ENCODE measurements around the gene LNX2.

The LNX2 gene

DNA sequence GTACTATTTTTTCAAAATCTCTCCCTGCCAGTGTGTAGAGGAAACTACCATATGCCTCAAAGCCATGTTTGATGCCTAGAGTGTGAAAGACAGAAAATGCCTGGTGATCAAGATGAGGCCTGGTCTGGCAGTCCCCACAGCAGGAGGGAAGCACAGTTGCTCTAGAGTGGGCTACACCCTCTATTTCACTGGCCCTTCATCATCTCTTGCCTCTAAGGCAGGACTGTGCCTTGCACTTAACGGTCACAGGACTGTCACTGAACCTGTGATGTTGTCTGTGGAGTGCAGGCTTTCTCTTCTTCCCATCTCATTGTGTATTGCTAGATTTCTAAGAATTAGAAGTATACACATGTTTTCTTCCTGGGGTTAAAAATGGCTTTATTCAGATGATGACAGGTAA is 17.7 kb upstream of the LNX2 start:
- Histone ChIP-seq H3K4me2 (ENCODE audit: low read length) (no peak overlapping the region), H3K4me1 (ENCODE audit: low read length) (peaks cover 23% of the 10 kb centered on the region), H2AFZ (ENCODE audit: low read depth, low read length) (no peak overlapping the region), H3K4me3 (ENCODE audit: low read length) (no peak overlapping the region), H3K79me2 (ENCODE audit: low read length) (peaks cover 93% of the 10 kb centered on the region), H3K36me3 (replicated peaks; ENCODE audit: low read depth, low read length) (peaks cover 16% of the 10 kb centered on the region), H3K27ac (ENCODE audit: low read length) (no peak overlapping the region), H3K27me3 (ENCODE audit: low read depth, low read length) (no peaks in the 10 kb centered on the region), H3K9ac (ENCODE audit: low read length) (no peak overlapping the region), H3K9me3 (ENCODE audit: insufficient read depth, low read length) (no peaks in the 10 kb centered on the region), H4K20me1 (ENCODE audit: insufficient read depth, low read length) (peaks cover 65% of the 10 kb centered on the region)
- TF ChIP-seq EZH2phosphoT487 (IDR thresholded peaks at IDR 0.05; ENCODE audit: low read depth) = no peak
- TF ChIP-seq, protein P1, sequence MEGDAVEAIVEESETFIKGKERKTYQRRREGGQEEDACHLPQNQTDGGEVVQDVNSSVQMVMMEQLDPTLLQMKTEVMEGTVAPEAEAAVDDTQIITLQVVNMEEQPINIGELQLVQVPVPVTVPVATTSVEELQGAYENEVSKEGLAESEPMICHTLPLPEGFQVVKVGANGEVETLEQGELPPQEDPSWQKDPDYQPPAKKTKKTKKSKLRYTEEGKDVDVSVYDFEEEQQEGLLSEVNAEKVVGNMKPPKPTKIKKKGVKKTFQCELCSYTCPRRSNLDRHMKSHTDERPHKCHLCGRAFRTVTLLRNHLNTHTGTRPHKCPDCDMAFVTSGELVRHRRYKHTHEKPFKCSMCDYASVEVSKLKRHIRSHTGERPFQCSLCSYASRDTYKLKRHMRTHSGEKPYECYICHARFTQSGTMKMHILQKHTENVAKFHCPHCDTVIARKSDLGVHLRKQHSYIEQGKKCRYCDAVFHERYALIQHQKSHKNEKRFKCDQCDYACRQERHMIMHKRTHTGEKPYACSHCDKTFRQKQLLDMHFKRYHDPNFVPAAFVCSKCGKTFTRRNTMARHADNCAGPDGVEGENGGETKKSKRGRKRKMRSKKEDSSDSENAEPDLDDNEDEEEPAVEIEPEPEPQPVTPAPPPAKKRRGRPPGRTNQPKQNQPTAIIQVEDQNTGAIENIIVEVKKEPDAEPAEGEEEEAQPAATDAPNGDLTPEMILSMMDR (IDR thresholded peaks at IDR 0.05; ENCODE audit: low read depth, low read length) = no peak

DNA sequence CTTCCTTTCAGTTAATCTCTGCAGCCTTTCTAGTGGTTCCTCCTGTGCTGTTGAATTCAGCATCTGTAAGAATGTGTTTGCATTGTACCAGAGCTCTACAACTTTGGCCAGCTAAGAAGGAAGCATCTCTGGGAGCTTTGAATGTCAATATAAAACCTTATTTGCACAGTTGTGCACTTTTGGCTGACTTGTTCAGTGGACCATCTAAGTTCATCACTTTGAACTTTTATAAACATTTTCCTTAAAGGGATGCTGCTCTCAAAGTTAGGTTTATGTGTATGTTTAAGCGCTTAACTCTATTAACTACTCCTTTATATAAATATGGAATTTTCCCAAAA is 16.9 kb upstream of the LNX2 start:
- Histone ChIP-seq H3K4me3 (ENCODE audit: low read length) (no peak overlapping the region), H3K4me1 (ENCODE audit: low read length) (peaks cover 26% of the 10 kb centered on the region), H3K9me3 (ENCODE audit: insufficient read depth, low read length) (no peaks in the 10 kb centered on the region), H3K27me3 (ENCODE audit: low read depth, low read length) (no peaks in the 10 kb centered on the region), H3K79me2 (ENCODE audit: low read length) (peaks cover 91% of the 10 kb centered on the region), H3K27ac (ENCODE audit: low read length) (no peak overlapping the region), H4K20me1 (ENCODE audit: insufficient read depth, low read length) (peaks cover 64% of the 10 kb centered on the region), H2AFZ (ENCODE audit: low read depth, low read length) (no peak overlapping the region), H3K4me2 (ENCODE audit: low read length) (no peak overlapping the region), H3K9ac (ENCODE audit: low read length) (no peak overlapping the region), H3K36me3 (replicated peaks; ENCODE audit: low read depth, low read length) (peaks cover 21% of the 10 kb centered on the region)
- no peak for TF ChIP-seq EZH2phosphoT487 (IDR thresholded peaks at IDR 0.05; ENCODE audit: low read depth)
- TF ChIP-seq, protein P1 (IDR thresholded peaks at IDR 0.05; ENCODE audit: low read depth, low read length) = no peak

DNA sequence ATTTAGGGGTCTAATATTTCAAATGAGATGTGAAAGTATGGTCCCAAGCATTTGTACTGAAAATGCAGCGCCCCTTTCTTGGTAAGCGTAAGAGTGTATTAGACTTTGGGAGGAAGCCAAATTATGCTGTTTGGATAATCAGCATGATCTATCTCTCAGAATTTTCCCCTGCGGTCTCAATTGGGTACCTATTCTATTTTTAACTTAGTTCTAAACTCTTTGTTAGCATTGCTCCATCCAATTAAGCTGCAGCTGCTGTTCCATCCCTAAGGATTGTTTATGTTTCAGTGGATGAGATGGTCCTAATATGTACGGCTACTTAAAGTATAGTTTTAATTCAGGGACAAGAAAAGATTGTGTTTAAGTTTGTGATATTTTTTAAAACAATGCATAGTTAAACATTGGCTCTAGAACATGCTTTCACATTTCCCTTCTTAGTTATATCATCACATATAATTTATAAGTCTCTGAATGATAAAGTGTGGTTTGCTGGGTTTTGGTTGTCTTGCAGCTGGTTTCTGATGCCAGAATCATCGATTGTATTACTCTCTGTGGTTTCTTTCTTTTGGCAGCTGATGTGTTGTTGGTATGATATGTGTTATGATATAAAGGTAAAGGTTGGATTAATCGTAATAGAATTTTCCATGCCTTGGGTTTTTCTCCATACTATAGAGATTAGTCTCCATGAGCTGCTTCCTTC is 16.4 kb upstream of the LNX2 start:
- Histone ChIP-seq H3K9me3 (ENCODE audit: insufficient read depth, low read length) (no peaks in the 10 kb centered on the region), H3K36me3 (replicated peaks; ENCODE audit: low read depth, low read length) (peaks cover 27% of the 10 kb centered on the region), H3K27me3 (ENCODE audit: low read depth, low read length) (no peaks in the 10 kb centered on the region), H3K4me2 (ENCODE audit: low read length) (no peak overlapping the region), H4K20me1 (ENCODE audit: insufficient read depth, low read length) (peaks cover 66% of the 10 kb centered on the region), H2AFZ (ENCODE audit: low read depth, low read length) (no peak overlapping the region), H3K27ac (ENCODE audit: low read length) (no peak overlapping the region), H3K79me2 (ENCODE audit: low read length) (peaks cover 91% of the 10 kb centered on the region), H3K4me1 (ENCODE audit: low read length) (peaks cover 26% of the 10 kb centered on the region), H3K9ac (ENCODE audit: low read length) (no peak overlapping the region), H3K4me3 (ENCODE audit: low read length) (no peak overlapping the region)
- TF ChIP-seq, protein P1 (IDR thresholded peaks at IDR 0.05; ENCODE audit: low read depth, low read length) = no peak
- TF ChIP-seq EZH2phosphoT487 (IDR thresholded peaks at IDR 0.05; ENCODE audit: low read depth) = no peak

DNA sequence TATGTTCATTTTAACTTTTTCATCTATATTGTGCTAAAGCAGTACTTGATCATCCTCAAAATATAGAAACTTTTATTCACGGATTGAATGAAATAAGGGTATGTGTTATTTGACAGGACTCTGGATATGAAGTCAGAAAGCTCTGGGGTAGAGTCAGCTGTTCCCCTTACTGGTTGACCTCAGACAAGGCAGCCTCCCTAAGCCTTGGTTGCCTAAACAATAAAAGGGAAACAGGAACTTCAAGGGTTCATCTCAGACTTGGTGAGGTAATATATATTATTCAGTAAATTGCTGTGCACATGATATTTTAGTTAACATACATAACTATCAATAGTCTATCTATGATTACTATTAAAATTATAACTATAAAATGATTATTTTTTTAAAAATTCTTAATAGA is 14.9 kb upstream of the LNX2 start:
- H4K20me1 ChIP-seq (ENCODE audit: insufficient read depth, low read length) = peaks cover 73% of the 10 kb centered on the region
- H3K4me3 ChIP-seq (ENCODE audit: low read length) = no peak overlapping the region
- no peaks in the 10 kb centered on the region for H3K9me3 ChIP-seq (ENCODE audit: insufficient read depth, low read length)
- TF ChIP-seq, protein P1 (IDR thresholded peaks at IDR 0.05; ENCODE audit: low read depth, low read length) = no peak
- TF ChIP-seq EZH2phosphoT487 (IDR thresholded peaks at IDR 0.05; ENCODE audit: low read depth) = no peak
- H3K36me3 ChIP-seq (replicated peaks; ENCODE audit: low read depth, low read length) = peaks cover 34% of the 10 kb centered on the region
- no peaks in the 10 kb centered on the region for H3K27me3 ChIP-seq (ENCODE audit: low read depth, low read length)
- no peak overlapping the region for H3K27ac ChIP-seq (ENCODE audit: low read length)
- no peak overlapping the region for H2AFZ ChIP-seq (ENCODE audit: low read depth, low read length)
- H3K79me2 ChIP-seq (ENCODE audit: low read length) = peaks cover 91% of the 10 kb centered on the region
- no peak overlapping the region for H3K9ac ChIP-seq (ENCODE audit: low read length)
- peaks cover 26% of the 10 kb centered on the region for H3K4me1 ChIP-seq (ENCODE audit: low read length)
- no peak overlapping the region for H3K4me2 ChIP-seq (ENCODE audit: low read length)
